OCI-LY3 (cell line): Measurements from ENCODE around the gene GNG13.

Experiments used
- CTCF ChIP-seq: fragments of 200-600, 300-600 bp; sonication (generic); IDR thresholded peaks from 2 replicates; pipeline ENCODE4 v1.5.1; 2014; ENCODE audit warnings: antibody characterized with exemption, low read length, low read depth
- EZH2phosphoT487 ChIP-seq: fragments of 200-600 bp; shearing (Covaris generic); IDR thresholded peaks from 2 replicates; pipeline ENCODE4 v1.6.1; 2018; ENCODE audit warnings: antibody characterized with exemption, mixed run types, low read depth

- no peak for TF ChIP-seq CTCF
- TF ChIP-seq EZH2phosphoT487, result no peak
Measured at GRCh38 chr16:804193-805048, 3.9 kb upstream of the GNG13 start.
